ENCODE data around the gene KCNT1. TPM values are rescaled to one million over a fixed set of nuclear protein-coding genes. Genes with fewer than 3 reads are reported as not detected.

Gene KCNT1
- total RNA-seq, 1 donor from 2014 or later, result not detected

- H3K4me2 ChIP-seq (ENCODE audit: low read length), result no peak overlapping the region
- H3K27ac Mint-ChIP-seq (ENCODE audit: unreplicated experiment), result no peak overlapping the region
- DNase-seq (ENCODE audit: low read depth) (no peak), FAIRE-seq (no peak)
- no peaks in the 10 kb centered on the region for H3K9me3 Mint-ChIP-seq (ENCODE audit: unreplicated experiment)
- no peaks in the 10 kb centered on the region for H3K79me2 ChIP-seq (ENCODE audit: insufficient read depth, low read length)
- no peaks in the 10 kb centered on the region for H3K4me1 Mint-ChIP-seq (ENCODE audit: low read depth, unreplicated experiment)
- no peak overlapping the region for H3K4me3 ChIP-seq (ENCODE audit: insufficient read depth, low read depth, low read length)
- TF ChIP-seq EZH2 (IDR thresholded peaks at IDR 0.05; ENCODE audit: insufficient read depth, low read length), result no peak
- no peak for TF ChIP-seq CTCF (IDR thresholded peaks at IDR 0.05; ENCODE audit: insufficient read depth, low read depth, low read length)
- no peaks in the 10 kb centered on the region for H3K36me3 Mint-ChIP-seq (ENCODE audit: low read depth, unreplicated experiment)
- H4K20me1 ChIP-seq (ENCODE audit: insufficient read depth, low read length), result no peaks in the 10 kb centered on the region
- no peak overlapping the region for H3K9ac ChIP-seq (ENCODE audit: low read length)
- peaks cover 12% of the 10 kb centered on the region for H3K27me3 Mint-ChIP-seq (ENCODE audit: low read depth, unreplicated experiment)
- H3K36me3 ChIP-seq (ENCODE audit: insufficient read depth, low read length), result no peaks in the 10 kb centered on the region
- no peak overlapping the region for H3K27ac ChIP-seq (ENCODE audit: low read depth, low read length)
- no peaks in the 10 kb centered on the region for H3K4me1 ChIP-seq (ENCODE audit: insufficient read depth, low read length)
- H3K4me3 Mint-ChIP-seq (ENCODE audit: unreplicated experiment), result no peak overlapping the region
- H2AFZ ChIP-seq (ENCODE audit: low read depth, low read length), result no peak overlapping the region
- no peaks in the 10 kb centered on the region for H3K27me3 ChIP-seq (ENCODE audit: insufficient read depth, low read length)
- H3K9me3 ChIP-seq (ENCODE audit: insufficient read depth, low read depth, low read length), result peaks cover 6% of the 10 kb centered on the region
These were observed 69.5 kb downstream of the KCNT1 start for GRCh38 chr9:135771401-135772051.

- Histone ChIP-seq H3K9me3 (ENCODE audit: insufficient read depth, low read depth, low read length) (peaks cover under 1% of the 10 kb centered on the region), H2AFZ (ENCODE audit: low read depth, low read length) (no peak overlapping the region), H3K36me3 (ENCODE audit: insufficient read depth, low read length) (no peaks in the 10 kb centered on the region), H3K27me3 (ENCODE audit: insufficient read depth, low read length) (no peaks in the 10 kb centered on the region), H3K4me3 (ENCODE audit: insufficient read depth, low read depth, low read length) (no peak overlapping the region), H3K27ac (ENCODE audit: low read depth, low read length) (no peak overlapping the region), H4K20me1 (ENCODE audit: insufficient read depth, low read length) (no peaks in the 10 kb centered on the region), H3K4me1 (ENCODE audit: insufficient read depth, low read length) (no peaks in the 10 kb centered on the region), H3K9ac (ENCODE audit: low read length) (no peak overlapping the region), H3K79me2 (ENCODE audit: insufficient read depth, low read length) (no peaks in the 10 kb centered on the region), H3K4me2 (ENCODE audit: low read length) (no peak overlapping the region)
- Mint-ChIP-seq H3K9me3 (ENCODE audit: unreplicated experiment) (no peaks in the 10 kb centered on the region), H3K27me3 (ENCODE audit: low read depth, unreplicated experiment) (peaks cover 17% of the 10 kb centered on the region), H3K36me3 (ENCODE audit: low read depth, unreplicated experiment) (no peaks in the 10 kb centered on the region), H3K4me1 (ENCODE audit: low read depth, unreplicated experiment) (no peaks in the 10 kb centered on the region), H3K27ac (ENCODE audit: unreplicated experiment) (no peak overlapping the region), H3K4me3 (ENCODE audit: unreplicated experiment) (no peak overlapping the region)
- FAIRE-seq (no peak), DNase-seq (ENCODE audit: low read depth) (no peak)
- TF ChIP-seq EZH2 (IDR thresholded peaks at IDR 0.05; ENCODE audit: insufficient read depth, low read length) (no peak), CTCF (IDR thresholded peaks at IDR 0.05; ENCODE audit: insufficient read depth, low read depth, low read length) (no peak)
These were observed 70.2 kb downstream of the KCNT1 start for GRCh38 chr9:135772056-135772646.
